HCT116 (cell line): Measurements from ENCODE around the gene ZNF718. TPM values are rescaled to one million over a fixed set of nuclear protein-coding genes. Genes with fewer than 3 reads are reported as not detected.

Experiments used
- ATAC-seq: fragments of 200-7000 bp; cut with Tn5 transposase; 2 replicates; pipeline ENCODE4 v1.9.1; 2020; ENCODE audit warnings: mild to moderate bottlenecking, moderate library complexity
- BruUV-seq: library from RNA; stranded (reverse); fragments of 400-500 nt; replicated peaks from 2 replicates; lab custom pipeline; 2021; lab: Mats Ljungman, UMichigan
- CTCF ChIA-PET: fragments of 300-600 bp; sonication (Branson Sonifier 250); formaldehyde crosslinking; loops from one replicate; lab custom pipeline; 2021; ENCODE audit warnings: antibody characterized with exemption; lab: Charles Lee
- POLR2A ChIA-PET: fragments of 300-600, 350-600 bp; sonication (Branson Sonifier 250); formaldehyde crosslinking; loops from one replicate; lab custom pipeline; 2021; ENCODE audit warnings: antibody characterized with exemption; lab: Charles Lee
- RAD21 ChIA-PET, 2 experiments: fragments of 300-600 bp; sonication (Branson Sonifier 250); formaldehyde crosslinking; loops; one replicate each; lab custom pipeline; 2023; ENCODE audit warnings: low total read pairs in 2 of 2; ENCODE audit not compliant: uncharacterized antibody in 2 of 2, unreplicated experiment in 2 of 2, low non-redundant PET in 1 of 2; lab: Charles Lee
- DNase-seq: peaks from one replicate; pipeline ENCODE4 v3.0.0-alpha.2; 2010; ENCODE audit warnings: low read depth, low spot score
- H2AFZ ChIP-seq: fragments of 200-600 bp; shearing (Covaris generic), sonication (generic); 2 replicates; pipeline ENCODE4 v1.6.1; 2017; ENCODE audit warnings: low read depth, mixed run types, mixed read lengths, antibody characterized with exemption, low read length; ENCODE audit not compliant: poor library complexity, severe bottlenecking
- H3K27ac ChIP-seq: 2 replicates; pipeline ENCODE4 v1.5.1; 2012; ENCODE audit warnings: low read depth, low read length
- H3K27me3 ChIP-seq: fragments of 200-600 bp; sonication (generic); 2 replicates; pipeline ENCODE4 v1.6.1; 2016; ENCODE audit warnings: mixed run types, low read length, mixed read lengths; ENCODE audit not compliant: insufficient read depth
- H3K36me3 ChIP-seq, 2 experiments: fragments of 200-500 bp in 1 of 2; fragments of 200-600 bp in 1 of 2; sonication (Bioruptor generic) in 1 of 2; sonication (generic) in 1 of 2; 2 replicates each; pipeline versions ENCODE4 v1.5.1 to v1.6.1; 2014 to 2016; ENCODE audit warnings: low read length in 2 of 2, inconsistent platforms in 1 of 2, mixed read lengths in 1 of 2, mixed run types in 1 of 2; ENCODE audit not compliant: insufficient read depth in 2 of 2, control insufficient read depth in 1 of 2
- H3K4me1 ChIP-seq, 2 experiments: fragments of 200-600 bp in 1 of 2; sonication (generic) in 1 of 2; 2 replicates each; pipeline versions ENCODE4 v1.5.1 to v1.6.1; 2012 to 2017; ENCODE audit warnings: low read length in 2 of 2, inconsistent platforms in 1 of 2, mild to moderate bottlenecking in 1 of 2, mixed read lengths in 1 of 2, mixed run types in 1 of 2, moderate library complexity in 1 of 2; ENCODE audit not compliant: insufficient read depth in 2 of 2, control insufficient read depth in 1 of 2
- H3K4me2 ChIP-seq: fragments of 200-600 bp; sonication (generic); 2 replicates; pipeline ENCODE4 v1.6.1; 2017; ENCODE audit warnings: mixed run types, low read length, mixed read lengths
- H3K4me3 ChIP-seq, 2 experiments: fragments of 200-600 bp in 1 of 2; sonication (generic) in 1 of 2; replicated peaks in 1 of 2; 2 replicates each; pipeline ENCODE4 v1.5.1; 2011 to 2016; ENCODE audit warnings: low read length in 2 of 2, control low read depth in 1 of 2, low read depth in 1 of 2, mild to moderate bottlenecking in 1 of 2, mixed read lengths in 1 of 2, mixed run types in 1 of 2
- H3K79me2 ChIP-seq: fragments of 200-600 bp; sonication (generic); 2 replicates; pipeline ENCODE4 v1.6.1; 2017; ENCODE audit warnings: mild to moderate bottlenecking, mixed run types, low read length, moderate library complexity, mixed read lengths; ENCODE audit not compliant: insufficient read depth
- H3K9ac ChIP-seq: fragments of 200-600 bp; sonication (generic); 2 replicates; pipeline ENCODE4 v1.6.1; 2016; ENCODE audit warnings: low read length, mixed read lengths
- H3K9me2 ChIP-seq: fragments of 200-600 bp; sonication (generic), shearing (Covaris generic); 2 replicates; pipeline ENCODE4 v1.6.1; 2017; ENCODE audit warnings: mixed run types, mild to moderate bottlenecking, moderate library complexity; ENCODE audit not compliant: insufficient read depth
- H3K9me3 ChIP-seq, 2 experiments: fragments of 200-500 bp in 1 of 2; fragments of 200-600 bp in 1 of 2; sonication (Bioruptor generic) in 1 of 2; sonication (generic) in 1 of 2; 2 replicates each; pipeline ENCODE4 v1.6.1; 2014 to 2017; ENCODE audit warnings: low read length in 2 of 2, mixed read lengths in 2 of 2, inconsistent platforms in 1 of 2, low read depth in 1 of 2, mild to moderate bottlenecking in 1 of 2, mixed run types in 1 of 2, moderate library complexity in 1 of 2; ENCODE audit not compliant: control insufficient read depth in 1 of 2, insufficient read depth in 1 of 2
- H4K20me1 ChIP-seq: fragments of 200-600 bp; sonication (generic), shearing (Covaris generic); 2 replicates; pipeline ENCODE4 v1.6.1; 2017; ENCODE audit warnings: mixed run types, mild to moderate bottlenecking, moderate library complexity; ENCODE audit not compliant: insufficient read depth
- CBX3 ChIP-seq: IDR thresholded peaks from 2 replicates; pipeline ENCODE4 v1.6.1; 2012; ENCODE audit warnings: low read depth
- CTCF ChIP-seq, 3 experiments: fragments of 200-600 bp in 1 of 3; sonication (generic) in 1 of 3; IDR thresholded peaks in 2 of 3; conservative IDR thresholded peaks in 1 of 3; 2 replicates each; pipeline ENCODE4 v1.5.1; 2012 to 2017; ENCODE audit warnings: low read depth in 2 of 3, low read length in 2 of 3, antibody characterized with exemption in 1 of 3, borderline replicate concordance in 1 of 3, control low read depth in 1 of 3, mild to moderate bottlenecking in 1 of 3, mixed read lengths in 1 of 3, mixed run types in 1 of 3, moderate library complexity in 1 of 3; ENCODE audit not compliant: insufficient read depth in 1 of 3
- ELF1 ChIP-seq: IDR thresholded peaks from 2 replicates; pipeline ENCODE4 v1.6.1; 2012; ENCODE audit warnings: low read depth, borderline replicate concordance
- FOSL1 ChIP-seq: IDR thresholded peaks from 2 replicates; pipeline ENCODE4 v1.6.1; 2012; ENCODE audit warnings: low read depth
- MAX ChIP-seq: IDR thresholded peaks from 2 replicates; pipeline ENCODE4 v1.6.1; 2012
- RAD21 ChIP-seq: IDR thresholded peaks from 2 replicates; pipeline ENCODE4 v1.6.1; 2012; ENCODE audit warnings: low read depth, mild to moderate bottlenecking
- REST ChIP-seq: IDR thresholded peaks from 2 replicates; pipeline ENCODE4 v1.6.1; 2012; ENCODE audit warnings: low read depth
- SIN3A ChIP-seq: IDR thresholded peaks from 2 replicates; pipeline ENCODE4 v1.6.1; 2012; ENCODE audit warnings: low read depth
- SP1 ChIP-seq: IDR thresholded peaks from 2 replicates; pipeline ENCODE4 v1.6.1; 2012; ENCODE audit warnings: low read depth
- SRF ChIP-seq: IDR thresholded peaks from 2 replicates; pipeline ENCODE4 v1.6.1; 2012; ENCODE audit warnings: low read depth
- ZBTB33 ChIP-seq: IDR thresholded peaks from 2 replicates; pipeline ENCODE4 v1.6.1; 2011; ENCODE audit warnings: mild to moderate bottlenecking, low read length, moderate library complexity; ENCODE audit not compliant: insufficient replicate concordance; ENCODE audit errors: extremely low read depth
- intact Hi-C: fragments of 100-400 bp; cut with micrococcal nuclease; formaldehyde crosslinking; loops from 2 replicates; pipeline ENCODE4 v1.10.0; 2022
- total RNA-seq: library from RNA; stranded (reverse); gene quantifications from one replicate; pipeline ENCODE4 v1.2.1, GENCODE V29; 2021; ENCODE audit not compliant: unreplicated experiment

Gene ZNF718
- total RNA-seq, 1 experiment from 2014 or later = 0.07 TPM

GRCh38 chr4:85951-86350 is 38.4 kb upstream of the ZNF718 start:
- peaks cover 39 to 42% of the 10 kb centered on the region in 2 experiments; a peak in 3 of 4 replicates for H3K9me3 ChIP-seq

More at GRCh38 chr4:85951-86350, 38.4 kb upstream of the ZNF718 start:
- H4K20me1 ChIP-seq = no peaks in the 10 kb centered on the region
- intact Hi-C loops = no loop called here
- no peak for ATAC-seq
- no peak overlapping the region for H3K27ac ChIP-seq
- no peak overlapping the region for H3K9ac ChIP-seq
- no peaks in the 10 kb centered on the region; a peak in 1 of 4 replicates for H3K36me3 ChIP-seq
- TF ChIP-seq CTCF (IDR thresholded peaks at IDR 0.05 in 2 of 3, conservative IDR thresholded peaks at IDR 0.05 in 1 of 3; ENCODE audit: borderline replicate concordance in 1 of 3, insufficient read depth in 1 of 3, low read depth in 2 of 3, low read length in 2 of 3) (no peak), MAX (no peak), ELF1 (no peak), SIN3A (no peak), FOSL1 (no peak), SP1 (no peak), REST (no peak), ZBTB33 (no peak), CBX3 (no peak), RAD21 (no peak), SRF (no peak)
- POLR2A ChIA-PET = no interaction called here
- CTCF ChIA-PET = no interaction called here
- H2AFZ ChIP-seq = no peak overlapping the region
- H3K9me2 ChIP-seq = no peaks in the 10 kb centered on the region
- H3K4me3 ChIP-seq = no peak overlapping the region
- RAD21 ChIA-PET = no interaction called here
- no TSS peak for BruUV-seq
- no peaks in the 10 kb centered on the region for H3K4me1 ChIP-seq
- no peaks in the 10 kb centered on the region for H3K79me2 ChIP-seq
- no peak overlapping the region for H3K4me2 ChIP-seq
- DNase-seq = no peak
- no peaks in the 10 kb centered on the region for H3K27me3 ChIP-seq
